ENCODE data around the gene TYMP.
A peak's percentile ranks its signal among the peaks of the same experiment; 100 is the strongest.
"Not testable (repeated sequence)": the region's sequence is repeated elsewhere in the genome, so short reads cannot be mapped to it uniquely, and the experiment has no call there.

TYMP gene

DNA sequence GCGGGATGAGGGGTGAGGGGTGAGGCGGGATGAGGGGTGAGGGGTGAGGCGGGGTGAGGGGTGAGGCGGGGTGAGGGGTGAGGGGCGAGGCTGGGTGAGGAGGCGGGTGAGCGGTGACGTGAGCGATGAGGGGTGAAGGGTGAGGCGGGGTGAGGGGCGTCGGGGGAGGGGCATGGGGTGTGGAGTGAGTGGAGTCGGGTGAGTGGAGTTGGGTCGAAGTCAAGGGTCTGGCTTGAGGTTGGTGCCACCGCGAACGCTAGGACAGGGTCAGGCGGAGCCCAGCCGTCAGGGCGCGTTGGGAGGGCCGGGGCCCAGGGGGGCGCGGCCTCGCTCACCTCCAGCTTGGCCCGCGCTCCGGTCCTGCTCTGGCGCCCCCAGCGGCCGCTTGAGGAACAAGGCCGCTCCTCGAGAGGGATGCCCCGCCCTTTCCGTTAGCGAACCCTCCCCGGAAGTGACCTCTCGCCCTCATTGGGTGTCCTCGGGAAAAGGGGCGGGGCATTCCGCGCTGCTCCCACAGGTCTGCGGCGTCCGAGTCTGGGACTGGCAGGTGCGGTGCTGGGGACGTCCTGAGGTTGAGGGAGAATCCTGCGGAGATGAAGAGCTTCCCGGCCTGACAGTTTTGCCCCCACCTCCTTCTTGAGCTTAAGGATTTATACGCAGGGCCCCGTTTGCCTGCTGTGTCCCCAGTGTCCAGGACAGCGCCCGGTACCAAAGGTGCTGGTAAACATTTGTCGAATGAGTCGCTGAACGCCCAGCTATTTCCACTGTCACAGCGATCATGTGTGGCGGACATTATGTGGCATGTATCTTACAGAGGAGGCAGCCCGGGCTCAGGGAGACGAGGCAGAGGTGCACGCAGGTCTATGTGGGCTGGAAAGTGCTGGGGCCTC, 33.0 kb upstream of the TYMP start, which contains the start of gene SYCE3:
TSS of gene SYCE3 (minus strand) at position 397 of the 890 bp plus-strand sequence. CDS start 6,514 bp downstream, outside the sequence.
- DNase-seq = peak; percentile 96 to 98

DNA sequence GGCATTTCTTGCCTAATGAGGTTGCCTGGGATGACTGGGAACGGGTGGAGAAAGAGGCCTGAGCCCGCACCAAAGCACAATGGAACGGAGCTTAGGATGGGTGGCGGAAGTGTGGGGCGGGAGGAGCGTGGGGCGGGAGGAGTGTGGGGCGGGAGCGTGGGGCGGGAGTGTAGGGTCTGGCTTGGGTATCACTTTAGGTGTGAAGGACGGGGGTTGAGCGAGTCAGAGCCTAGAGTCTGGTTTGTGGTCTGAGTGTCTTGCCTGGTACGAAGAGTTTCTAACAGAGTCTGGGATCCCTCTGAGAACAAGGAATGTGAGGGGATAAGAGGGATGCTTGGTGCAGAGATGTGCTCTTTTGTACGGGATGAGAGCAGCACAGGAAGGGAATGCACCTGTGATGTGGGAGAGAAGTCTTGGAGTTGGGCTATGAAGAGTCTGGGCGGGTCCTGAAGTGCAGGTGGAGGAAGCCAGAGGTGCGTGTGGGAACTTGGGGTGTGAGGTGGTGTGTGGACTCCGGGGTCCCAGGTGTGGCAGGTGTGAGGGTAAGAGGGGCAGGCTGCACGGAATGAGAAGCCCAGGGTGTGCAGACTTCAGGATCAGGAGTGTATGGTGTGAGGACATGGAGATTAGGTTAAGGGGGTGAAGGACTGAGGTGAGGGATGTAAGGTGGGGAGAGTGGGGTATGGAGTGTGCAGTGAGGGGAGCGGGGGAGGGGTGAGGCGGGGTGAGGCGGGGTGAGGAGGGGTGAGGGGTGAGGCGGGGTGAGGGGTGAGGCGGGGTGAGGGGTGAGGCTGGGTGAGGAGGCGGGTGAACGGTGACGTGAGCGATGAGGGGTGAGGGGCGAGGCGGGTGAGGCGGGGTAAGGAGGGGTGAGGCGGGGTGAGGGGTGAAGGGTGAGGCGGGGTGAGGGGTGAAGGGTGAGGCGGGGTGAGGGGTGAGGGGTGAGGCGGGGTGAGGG, 31.9 kb upstream of the TYMP start:
- no peak for DNase-seq

DNA sequence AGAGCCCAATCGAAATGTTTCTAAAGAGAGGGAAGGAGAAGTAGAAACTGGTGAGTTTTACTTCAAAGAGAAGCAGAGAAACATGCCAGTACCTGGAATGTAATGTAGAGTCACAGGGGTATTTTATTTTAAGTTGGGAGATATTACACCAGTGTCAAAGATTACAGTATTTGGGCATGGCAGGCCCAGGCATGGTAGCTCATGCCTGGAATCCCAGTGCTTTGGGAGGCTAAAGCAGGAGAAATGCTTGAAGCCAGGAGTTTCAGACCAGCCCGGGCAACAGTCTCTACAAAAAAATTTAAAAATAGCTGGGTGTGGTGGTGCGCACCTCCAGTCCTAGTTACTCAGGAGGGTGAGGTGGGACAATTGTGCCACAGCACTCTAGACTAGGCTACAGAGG, 30.2 kb upstream of the TYMP start:
- DNase-seq = no peak

DNA sequence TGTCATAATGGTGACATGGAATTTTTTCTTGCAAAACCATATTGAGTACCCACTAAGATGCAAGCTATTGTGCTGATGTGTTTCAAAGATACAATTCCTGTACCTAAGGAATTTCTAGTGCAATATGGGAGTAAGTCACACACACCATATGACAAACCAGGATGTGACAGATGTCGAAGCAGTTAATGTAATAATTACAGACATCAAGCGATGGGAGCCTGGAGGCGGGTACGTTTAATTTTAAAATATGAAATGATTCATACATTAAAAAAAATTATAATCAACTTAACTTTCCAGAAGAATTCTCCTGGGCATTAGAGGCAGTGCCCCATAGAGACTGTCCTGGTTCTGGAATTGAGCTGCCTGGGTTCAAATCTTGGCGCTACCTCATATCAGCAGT, 26.9 kb upstream of the TYMP start:
- DNase-seq = no peak

DNA sequence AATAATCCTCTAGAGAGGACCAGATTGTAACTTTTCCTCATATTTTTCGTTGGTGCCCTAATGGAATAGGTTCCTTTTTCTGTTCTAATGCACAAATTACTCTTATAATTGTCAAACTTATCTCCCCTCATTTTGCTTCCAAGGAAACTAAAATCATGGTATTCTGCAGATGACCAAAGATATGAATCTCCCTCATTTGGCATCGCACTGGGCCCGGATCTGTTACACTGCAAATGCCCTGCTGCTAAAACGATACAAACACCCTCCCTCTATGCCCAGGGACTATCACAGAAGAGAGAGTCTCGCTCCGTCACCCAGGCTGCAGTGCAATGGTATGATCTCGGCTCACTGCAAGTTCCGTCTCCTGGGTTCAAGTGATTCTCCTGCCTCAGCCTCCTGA, 23.5 kb upstream of the TYMP start:
- no peak for DNase-seq

DNA sequence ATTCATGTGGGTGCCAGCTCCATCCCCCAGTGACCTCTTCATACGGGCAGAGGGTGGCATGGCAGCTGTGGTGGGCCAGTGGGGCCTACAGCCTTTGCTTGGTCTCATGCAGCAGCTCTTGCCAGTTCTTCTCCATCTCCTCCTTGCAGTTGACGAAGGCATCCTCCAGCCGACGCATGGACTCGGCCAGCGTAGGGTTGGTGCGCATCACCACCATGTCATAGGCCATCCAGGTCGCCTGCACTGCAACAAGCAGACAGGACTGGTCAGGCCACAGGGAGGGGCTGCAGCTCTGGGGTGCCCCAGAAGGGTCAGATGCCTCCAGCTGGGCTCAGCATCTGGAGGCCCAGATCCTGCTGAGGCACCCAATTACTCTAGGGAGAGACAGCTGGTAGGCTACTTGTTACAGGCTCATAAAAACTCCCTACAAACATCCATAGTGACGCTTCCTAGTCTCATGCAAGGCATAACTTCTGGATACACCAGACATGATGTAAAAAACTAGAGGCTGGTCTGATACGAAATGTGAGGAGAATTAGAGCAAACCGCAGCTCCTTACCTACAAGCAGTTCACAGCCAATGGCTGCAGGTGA, 21.4 kb upstream of the TYMP start:
- DNase-seq = no peak

DNA sequence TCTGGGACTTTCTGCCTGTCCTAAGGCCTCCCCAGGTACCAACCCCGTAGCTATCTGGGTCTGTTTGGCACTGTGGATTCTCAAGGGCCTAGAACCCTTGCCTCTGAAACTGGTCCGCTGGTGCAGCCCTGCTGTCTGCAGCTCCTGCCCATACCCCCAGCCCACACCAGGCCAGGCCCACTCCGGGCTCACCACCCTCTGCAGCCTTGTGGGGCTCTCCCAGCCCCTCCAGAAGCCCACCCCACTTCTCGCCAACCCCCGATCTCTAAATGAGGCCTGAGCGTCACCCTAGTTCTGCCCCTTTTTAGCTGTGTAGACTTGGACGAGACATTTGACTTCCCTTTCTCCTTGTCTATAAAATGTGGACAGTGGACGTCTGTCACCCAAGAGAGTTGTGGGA, 20.6 kb upstream of the TYMP start:
- DNase-seq = no peak

DNA sequence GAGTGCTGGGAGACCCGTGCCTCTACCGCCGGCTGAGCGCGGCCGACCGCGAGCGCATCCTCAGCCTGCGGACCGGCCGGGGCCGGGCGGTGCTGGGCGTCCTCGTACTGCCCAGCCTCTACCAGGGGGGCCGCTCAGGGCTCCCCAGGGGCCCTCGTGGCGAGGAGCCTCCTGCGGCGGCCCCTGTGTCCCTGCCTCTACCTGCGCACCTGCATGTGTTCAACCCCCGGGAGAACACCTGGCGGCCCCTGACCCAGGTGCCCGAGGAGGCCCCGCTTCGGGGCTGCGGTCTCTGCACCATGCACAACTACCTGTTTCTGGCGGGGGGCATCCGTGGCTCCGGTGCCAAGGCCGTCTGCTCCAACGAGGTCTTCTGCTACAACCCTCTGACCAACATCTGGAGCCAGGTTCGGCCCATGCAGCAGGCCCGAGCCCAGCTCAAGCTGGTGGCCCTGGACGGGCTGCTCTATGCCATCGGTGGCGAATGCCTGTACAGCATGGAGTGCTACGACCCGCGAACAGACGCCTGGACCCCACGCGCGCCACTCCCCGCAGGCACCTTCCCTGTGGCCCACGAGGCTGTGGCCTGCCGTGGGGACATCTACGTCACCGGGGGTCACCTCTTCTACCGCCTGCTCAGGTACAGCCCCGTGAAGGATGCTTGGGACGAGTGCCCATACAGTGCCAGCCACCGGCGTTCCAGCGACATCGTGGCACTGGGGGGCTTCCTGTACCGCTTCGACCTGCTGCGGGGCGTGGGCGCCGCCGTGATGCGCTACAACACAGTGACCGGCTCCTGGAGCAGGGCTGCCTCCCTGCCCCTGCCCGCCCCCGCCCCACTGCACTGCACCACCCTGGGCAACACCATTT, 19.3 kb upstream of the TYMP start:
- no peak for DNase-seq

DNA sequence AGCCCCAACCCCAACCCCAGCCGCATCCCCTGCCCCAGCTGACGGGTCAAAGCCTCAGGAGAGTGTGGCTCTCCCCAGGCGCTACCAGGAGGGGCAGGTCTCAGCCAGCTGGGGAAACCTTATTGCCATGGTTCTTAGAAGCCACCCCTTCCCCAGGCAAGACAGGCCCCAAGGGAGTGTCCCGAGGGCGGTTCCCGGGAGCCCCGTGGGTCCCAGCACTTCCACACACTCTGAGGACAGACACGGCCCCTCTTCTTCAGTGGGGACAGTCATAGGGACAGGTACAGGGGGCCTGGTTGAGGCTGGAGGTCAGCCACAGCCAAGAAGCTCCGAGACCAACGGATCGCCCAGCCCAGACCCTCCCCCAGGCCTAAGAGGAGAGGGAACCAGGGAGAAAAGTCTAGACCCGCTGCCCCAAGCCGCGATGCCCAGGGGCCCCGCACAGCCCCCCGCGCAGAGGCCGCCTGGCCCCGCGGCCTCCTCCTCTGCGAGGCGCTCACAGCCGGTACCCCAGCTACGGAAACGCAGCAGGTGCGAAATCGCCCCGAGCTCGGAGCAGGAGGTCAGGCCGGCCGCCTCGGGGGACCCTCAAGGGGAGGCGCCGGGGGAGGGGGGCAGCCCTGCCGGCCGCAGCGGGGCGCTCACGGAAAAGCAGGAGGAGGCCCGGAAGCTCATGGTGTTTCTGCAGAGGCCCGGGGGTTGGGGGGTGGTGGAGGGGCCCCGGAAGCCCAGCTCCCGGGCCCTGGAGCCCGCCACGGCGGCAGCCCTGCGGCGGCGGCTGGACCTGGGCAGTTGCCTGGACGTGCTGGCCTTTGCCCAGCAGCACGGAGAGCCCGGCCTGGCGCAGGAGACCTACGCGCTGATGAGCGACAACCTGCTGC, 18.5 kb upstream of the TYMP start:
- no peak for DNase-seq

DNA sequence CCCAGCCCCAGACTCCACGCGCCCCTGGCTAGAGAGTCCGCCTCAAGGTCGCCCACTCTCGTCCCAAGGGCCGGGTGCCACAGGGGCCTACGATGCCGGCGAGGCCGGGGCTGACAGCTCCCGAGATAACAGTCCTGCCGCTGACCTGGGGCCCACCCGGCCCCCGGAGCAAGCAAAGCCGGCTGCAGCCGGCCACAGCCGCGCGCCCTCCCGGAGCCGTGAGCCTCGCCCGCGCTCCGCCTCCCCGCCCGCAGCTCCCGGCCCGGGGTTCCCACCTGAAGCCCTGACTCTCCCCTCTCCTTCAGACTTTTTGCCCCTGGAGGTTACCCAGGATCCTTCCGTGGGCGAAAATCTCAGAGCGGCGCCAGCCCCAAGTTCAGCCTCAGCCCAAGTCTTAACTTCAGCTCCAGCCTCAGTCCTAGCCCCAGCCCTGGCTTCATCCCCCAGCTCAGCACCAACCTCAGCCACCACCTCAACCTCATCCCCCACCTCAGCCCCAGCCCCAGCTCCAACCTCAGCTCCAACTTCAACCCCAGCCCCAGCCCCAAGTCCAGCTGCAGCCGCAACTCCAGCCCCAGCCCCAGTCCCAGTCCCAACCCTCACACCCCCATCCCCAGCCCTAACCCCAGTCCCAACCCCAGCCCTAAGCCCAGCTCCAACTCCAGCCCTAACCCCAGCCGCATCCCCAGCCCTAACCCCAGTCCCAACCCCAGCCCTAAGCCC, 17.6 kb upstream of the TYMP start:
- DNase-seq = no peak

DNA sequence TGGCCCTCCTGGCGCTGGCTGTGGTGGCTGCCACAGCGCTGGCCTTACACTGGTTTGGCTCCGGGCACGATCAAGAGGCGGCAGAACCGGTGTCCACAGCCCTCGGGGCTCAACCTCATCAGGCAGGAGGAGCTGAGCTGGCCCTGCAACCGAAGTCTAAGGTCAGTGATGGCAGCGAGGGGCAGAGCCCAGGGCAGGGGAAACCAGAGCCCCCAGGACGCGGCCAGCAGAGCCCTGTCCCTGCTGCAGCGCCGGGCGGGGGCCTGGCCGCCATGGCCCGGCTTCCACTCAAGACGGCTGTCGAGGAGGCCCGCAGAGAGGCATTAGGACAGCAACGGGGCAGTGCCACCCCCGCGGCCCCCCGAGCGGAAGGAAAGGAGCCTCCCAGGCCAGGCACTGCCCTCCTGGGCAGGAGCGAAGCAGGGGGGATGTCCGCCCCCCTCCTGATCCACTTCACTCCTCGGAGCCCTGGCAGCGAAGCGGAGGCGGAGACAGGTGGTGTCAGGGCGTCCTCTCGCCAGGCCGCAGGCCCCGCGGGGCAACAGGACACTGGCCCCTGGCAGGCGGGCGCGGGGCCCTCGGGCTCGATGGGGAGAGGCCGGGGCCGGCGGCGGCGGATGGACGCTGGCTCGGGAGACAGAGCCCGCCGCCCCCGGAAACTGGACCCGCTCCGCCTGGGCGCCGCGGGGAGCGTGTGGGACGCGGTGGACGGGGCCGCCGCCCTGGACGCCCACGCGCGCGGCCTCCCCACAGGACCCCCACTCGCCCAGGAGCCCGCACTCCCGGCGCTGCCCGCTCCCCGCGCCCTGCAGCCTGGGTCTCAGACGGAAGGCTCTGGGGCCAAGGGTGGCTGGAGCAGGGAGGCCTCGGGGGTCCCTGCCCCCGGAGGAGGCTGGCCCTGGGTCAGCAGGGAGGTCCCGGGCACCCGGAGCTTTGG, 16.8 kb upstream of the TYMP start:
- DNase-seq = no peak

DNA sequence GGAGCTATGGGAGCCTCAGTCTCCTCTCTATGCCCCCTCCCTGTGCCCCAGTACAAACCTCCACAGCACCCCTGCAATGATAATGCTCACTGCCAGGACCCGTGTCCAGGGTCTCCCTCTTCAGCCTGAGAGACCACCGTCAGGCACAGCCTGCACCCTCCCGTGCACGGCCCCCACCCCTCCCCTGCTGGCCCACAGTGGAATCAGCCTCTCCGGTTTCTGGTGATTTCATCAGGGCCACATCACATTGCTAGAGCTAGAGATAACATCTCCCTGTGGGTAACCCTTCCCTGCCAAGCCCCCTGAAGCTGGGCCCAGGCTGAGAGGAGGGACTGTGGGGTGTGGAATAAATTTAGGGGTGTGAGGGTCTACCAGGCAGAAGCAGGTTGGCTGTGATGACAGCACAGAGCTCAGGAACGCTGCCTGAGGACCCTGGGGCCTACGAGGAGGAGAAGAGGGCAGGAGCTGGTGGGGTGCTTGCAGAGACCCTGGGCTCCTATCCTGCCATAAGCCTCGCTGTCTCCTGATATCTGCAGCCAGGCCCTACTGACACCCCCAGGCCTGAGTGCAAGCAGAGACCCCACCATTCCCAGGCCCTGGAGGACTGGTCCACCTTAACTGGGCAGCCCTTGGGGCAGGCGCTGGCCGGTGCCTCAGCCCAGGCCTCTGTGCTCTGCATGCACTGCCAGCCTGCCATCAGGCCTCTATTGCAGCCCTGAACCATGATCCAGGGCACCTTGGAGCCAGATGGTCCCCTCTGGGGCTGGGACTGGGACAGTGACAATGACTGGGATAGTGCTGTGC, 15.9 kb upstream of the TYMP start, which contains the start of gene KLHDC7B:
TSS of gene KLHDC7B (plus strand) at position 378 of the 804 bp plus-strand sequence. CDS start at position 723, 345 bp downstream.
- DNase-seq = no peak

DNA sequence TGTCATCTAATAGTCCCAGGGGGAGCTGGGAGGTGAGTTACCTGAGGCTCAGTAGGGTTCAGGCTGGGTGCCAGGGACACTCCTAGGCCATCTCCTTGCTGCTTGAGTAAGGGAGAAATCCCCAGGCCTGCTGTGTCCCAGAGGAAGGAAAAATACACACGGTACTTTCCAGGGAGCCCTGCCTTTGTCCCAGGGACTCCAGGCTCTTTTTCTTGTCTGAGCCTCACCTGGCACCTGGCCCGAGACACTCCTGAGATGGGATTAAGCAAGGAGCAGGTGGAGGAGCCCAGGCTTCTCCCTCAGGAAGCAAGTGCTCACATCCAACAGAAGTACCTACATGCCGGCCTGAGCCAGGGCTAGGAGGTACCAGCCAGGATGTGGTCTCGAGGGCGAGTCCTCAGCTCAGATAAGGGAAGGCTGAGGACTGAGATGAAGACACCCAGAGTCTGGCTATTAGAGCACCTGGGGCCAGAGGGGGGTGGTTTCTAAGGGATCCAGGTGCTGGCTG, 15.0 kb upstream of the TYMP start:
- no peak for DNase-seq

DNA sequence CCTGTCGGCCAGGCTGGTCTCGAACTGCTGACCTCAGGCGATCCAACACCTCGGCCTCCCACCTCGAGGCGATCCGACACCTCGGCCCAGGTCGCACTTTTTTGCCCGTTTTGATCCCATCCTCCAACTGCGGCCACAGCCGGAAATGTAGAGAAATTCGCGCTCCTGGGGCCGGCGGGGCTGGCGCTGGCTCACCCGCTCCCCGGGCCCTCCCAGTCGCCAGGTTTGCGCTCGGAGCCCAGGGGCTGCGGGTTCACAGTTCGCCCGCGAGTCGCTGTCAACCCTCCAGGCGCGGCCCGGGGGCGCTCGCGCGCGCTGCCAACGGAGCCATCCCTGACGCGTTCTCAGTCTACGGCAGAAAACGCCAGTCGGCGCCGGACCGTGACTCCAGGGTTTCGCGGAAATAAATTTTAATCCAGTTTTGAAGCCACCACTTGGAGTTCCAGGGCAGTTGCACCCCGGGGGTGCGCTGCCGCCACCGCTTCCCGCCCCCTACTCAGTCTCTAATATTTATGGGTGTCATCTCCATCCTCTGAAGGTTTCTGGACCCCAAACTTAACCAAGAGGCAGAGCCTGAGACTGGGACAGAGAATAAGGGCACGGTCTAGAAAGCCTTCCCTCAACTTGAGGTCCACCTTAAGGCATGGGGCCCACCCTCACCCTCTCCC, 14.4 kb upstream of the TYMP start:
- no peak for DNase-seq

DNA sequence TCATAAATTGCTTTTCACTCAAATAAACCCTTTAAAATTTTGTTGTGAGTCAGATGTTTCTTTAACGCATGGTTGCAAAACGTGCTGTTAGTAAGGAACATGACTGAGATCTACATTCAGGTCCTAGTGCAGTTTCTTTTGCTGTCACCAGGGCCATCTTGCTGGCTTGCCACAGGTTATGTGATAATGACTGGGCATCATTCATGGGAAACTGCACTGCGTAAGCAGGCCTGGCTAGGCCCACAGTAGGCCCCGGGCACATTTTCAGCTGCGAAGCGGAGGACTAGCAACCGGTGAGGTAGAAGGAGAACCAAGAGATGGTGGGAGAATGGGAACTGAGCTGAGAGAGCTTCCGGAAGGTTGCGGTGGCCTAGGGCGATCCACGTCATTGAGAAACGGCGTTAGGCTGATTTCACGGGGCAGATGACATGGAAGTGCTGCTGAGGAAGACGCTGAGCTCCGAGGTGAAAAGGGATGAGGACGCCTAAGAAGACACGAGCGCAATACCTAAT, 12.7 kb upstream of the TYMP start:
- DNase-seq = no peak

DNA sequence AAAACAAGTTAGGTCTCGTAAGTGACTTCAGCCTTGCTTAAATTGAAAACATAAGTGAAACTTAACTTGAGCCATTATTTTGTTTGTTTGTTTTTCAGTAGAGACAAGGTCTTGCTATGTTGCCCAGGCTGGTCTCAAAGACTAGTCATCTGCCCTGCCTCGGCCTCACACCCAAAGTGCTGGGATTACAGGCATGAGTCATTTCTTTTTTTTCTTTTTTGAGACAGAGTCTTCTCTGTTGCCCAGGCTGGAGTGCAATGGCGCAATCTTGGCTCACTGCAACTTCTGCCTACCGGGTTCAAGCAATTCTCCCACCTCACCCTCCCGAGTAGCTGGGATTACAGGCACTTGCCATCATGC, 11.8 kb upstream of the TYMP start:
- DNase-seq = not testable (repeated sequence)

DNA sequence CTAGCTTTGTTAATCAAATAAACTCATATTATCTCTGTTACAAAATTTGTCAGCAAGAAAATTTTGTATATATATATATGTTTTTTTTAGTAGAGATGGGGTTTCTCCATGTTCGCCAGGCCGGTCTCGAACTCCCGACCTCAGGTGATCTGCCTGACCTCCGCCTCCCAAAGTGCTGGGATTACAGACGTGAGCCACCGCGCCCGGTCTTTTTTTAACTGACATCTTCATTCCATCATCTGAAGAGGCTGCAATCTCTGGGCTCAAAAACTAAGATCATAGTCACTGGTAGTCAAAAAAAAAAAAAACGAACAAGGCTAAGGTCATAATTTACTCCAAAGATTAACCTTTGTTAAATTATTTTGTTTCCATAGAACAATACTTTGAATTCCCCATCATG, 10.6 kb upstream of the TYMP start:
- DNase-seq = no peak

Data from SHP77 (cell line).